K562 (cell line): ENCODE data around the gene DDX54. TPM values are rescaled to one million over a fixed set of nuclear protein-coding genes. Genes with fewer than 3 reads are reported as not detected.

Experiments used
- ATAC-seq: fragments of 200-7000 bp; cut with Tn5 transposase; 3 replicates; pipeline ENCODE4 v1.9.1; 2020; ENCODE audit warnings: moderate library complexity
- BruUV-seq: library from RNA; stranded (reverse); fragments of 400-500 nt; replicated peaks from 2 replicates; lab custom pipeline; 2021; lab: Mats Ljungman, UMichigan
- CTCF ChIA-PET: fragments of 300-600 bp; formaldehyde crosslinking; extraction: SDS; loops from one replicate; lab custom pipeline; 2021; ENCODE audit warnings: low intra/inter-chr PET ratio; lab: Yijun Ruan, JAX
- POLR2A ChIA-PET: fragments of 300-600, 350-650 bp; sonication (Branson Sonifier 250); formaldehyde crosslinking; extraction: SDS; loops from one replicate; lab custom pipeline; 2021; ENCODE audit warnings: antibody characterized with exemption, inconsistent platforms; lab: Yijun Ruan, JAX
- DNase-seq, 4 experiments: peaks; one replicate each; pipeline versions ENCODE4 v3.0.0 to v3.0.0-alpha.2; 2011 to 2018; ENCODE audit warnings: low spot score in 3 of 4, mixed read lengths in 3 of 4; ENCODE audit errors: extremely low read depth in 1 of 4
- FAIRE-seq: peaks from 2 replicates; lab custom pipeline; 2011; peaks lifted over from hg19 to GRCh38; lab: Jason Lieb, UNC
- H2AFZ ChIP-seq: 2 replicates; pipeline ENCODE4 v1.6.0; 2011; ENCODE audit warnings: low read depth, low read length, control low read depth, inconsistent platforms
- H3K27ac ChIP-seq: fragments of 200-600 bp; 3 replicates; pipeline ENCODE4 v1.8.0; 2011; ENCODE audit warnings: low read depth, mild to moderate bottlenecking, control low read depth, inconsistent platforms, low read length, moderate library complexity, mixed read lengths; ENCODE audit errors: extremely low read depth
- H3K27me3 ChIP-seq, 2 experiments: fragments of 300-600 bp in 1 of 2; 2 replicates in 1 of 2; 3 replicates in 1 of 2; pipeline versions ENCODE4 v1.6.0 to v1.8.0; 2011; ENCODE audit warnings: inconsistent platforms in 2 of 2, low read length in 2 of 2, mild to moderate bottlenecking in 1 of 2, mixed read lengths in 1 of 2, moderate library complexity in 1 of 2; ENCODE audit not compliant: control insufficient read depth in 2 of 2, insufficient read depth in 2 of 2
- H3K36me3 ChIP-seq: fragments of 300-600 bp; 3 replicates; pipeline ENCODE4 v1.8.0; 2011; ENCODE audit warnings: mild to moderate bottlenecking, low read length, inconsistent platforms; ENCODE audit not compliant: control insufficient read depth, insufficient read depth
- H3K4me1 ChIP-seq, 2 experiments: fragments of 200-600 bp in 1 of 2; replicated peaks in 1 of 2; 2 replicates in 1 of 2; 3 replicates in 1 of 2; pipeline versions ENCODE4 v1.5.1 to v1.8.0; 2011; ENCODE audit warnings: inconsistent platforms in 2 of 2, low read length in 2 of 2, mild to moderate bottlenecking in 1 of 2, mixed read lengths in 1 of 2, moderate library complexity in 1 of 2; ENCODE audit not compliant: control insufficient read depth in 2 of 2, insufficient read depth in 2 of 2
- H3K4me2 ChIP-seq: 2 replicates; pipeline ENCODE4 v1.6.1; 2011; ENCODE audit warnings: low read length, control low read depth, inconsistent platforms, mixed read lengths; ENCODE audit not compliant: insufficient read depth
- H3K4me3 ChIP-seq: fragments of 200-600 bp; sonication (generic), shearing (Covaris generic); 2 replicates; pipeline ENCODE4 v1.5.1; 2016; ENCODE audit warnings: control low read depth, inconsistent platforms
- H3K79me2 ChIP-seq: fragments of 200-600 bp; 3 replicates; pipeline ENCODE4 v1.8.0; 2011; ENCODE audit warnings: low read length, inconsistent platforms; ENCODE audit not compliant: control insufficient read depth, insufficient read depth
- H3K9ac ChIP-seq, 2 experiments: 2 replicates each; pipeline versions ENCODE4 v1.6.0 to v1.6.1; 2011; ENCODE audit warnings: low read depth in 2 of 2, low read length in 2 of 2, control low read depth in 1 of 2, inconsistent platforms in 1 of 2, mild to moderate bottlenecking in 1 of 2, mixed read lengths in 1 of 2; ENCODE audit not compliant: insufficient read depth in 1 of 2
- H3K9me1 ChIP-seq: one replicate; pipeline ENCODE4 v1.6.0; 2011; ENCODE audit warnings: inconsistent platforms, mild to moderate bottlenecking, low read length, moderate library complexity; ENCODE audit not compliant: control insufficient read depth, insufficient read depth
- H3K9me3 ChIP-seq: replicated peaks from 2 replicates; pipeline ENCODE4 v1.5.1; 2011; ENCODE audit warnings: low read depth, low read length, inconsistent platforms; ENCODE audit not compliant: control insufficient read depth, insufficient read depth
- H4K20me1 ChIP-seq: replicated peaks from 2 replicates; pipeline ENCODE4 v1.6.1; 2011; ENCODE audit warnings: low read length, inconsistent platforms, mixed read lengths; ENCODE audit not compliant: control insufficient read depth, insufficient read depth
- BCOR ChIP-seq: fragments of 450-650 bp; IDR thresholded peaks from 2 replicates; pipeline ENCODE4 v1.6.1; 2016
- BDP1 ChIP-seq: IDR thresholded peaks from 3 replicates; pipeline ENCODE4 v1.6.1; 2011; ENCODE audit not compliant: insufficient read length, insufficient read depth
- CTBP1 ChIP-seq: fragments of 450-650 bp; IDR thresholded peaks from 2 replicates; pipeline ENCODE4 v1.6.1; 2016; ENCODE audit warnings: borderline replicate concordance
- CXXC5 ChIP-seq: fragments of 250-450 bp; sonication (Bioruptor Pico); IDR thresholded peaks from 2 replicates; pipeline ENCODE4 v1.8.0; 2022; ENCODE audit warnings: inconsistent platforms, mild to moderate bottlenecking, moderate library complexity
- FOXP1 ChIP-seq: sonication (generic); formaldehyde crosslinking; IDR thresholded peaks from 2 replicates; pipeline ENCODE4 v1.8.0; 2022; ENCODE audit warnings: mild to moderate bottlenecking, missing genetic modification reagents
- KHSRP ChIP-seq: fragments of 450-650 bp; IDR thresholded peaks from 2 replicates; pipeline ENCODE4 v1.6.1; 2017
- KLF13 ChIP-seq: fragments of 450-650 bp; IDR thresholded peaks from 2 replicates; pipeline ENCODE4 v1.6.1; 2016; ENCODE audit warnings: missing genetic modification characterization, low read depth, mild to moderate bottlenecking, missing compliant biosample characterization, moderate library complexity, borderline replicate concordance
- RBBP5 ChIP-seq: fragments of 200-600 bp; sonication (generic); IDR thresholded peaks from 2 replicates; pipeline ENCODE4 v1.6.1; 2012; ENCODE audit warnings: borderline replicate concordance, mild to moderate bottlenecking, low read length, control low read depth, inconsistent platforms; ENCODE audit not compliant: insufficient read depth, poor library complexity, severe bottlenecking
- TEAD4 ChIP-seq, 2 experiments: sonication (generic) in 1 of 2; formaldehyde crosslinking in 1 of 2; IDR thresholded peaks; 2 replicates each; pipeline versions ENCODE4 v1.6.1 to v1.8.0; 2012 to 2022; ENCODE audit warnings: borderline replicate concordance in 1 of 2, inconsistent platforms in 1 of 2, low read length in 1 of 2, mild to moderate bottlenecking in 1 of 2, missing genetic modification reagents in 1 of 2
- WGBS: fragments of 100-300 bp; shearing (Covaris generic); methylation state at CpG from one replicate; pipeline ENCODE4 v1.1.6; 2016; ENCODE audit warnings: low coverage, mixed read lengths; ENCODE audit not compliant: insufficient coverage; ENCODE audit errors: missing lambda C conversion rate; 5-methylcytosine and 5-hydroxymethylcytosine counted together
- in situ Hi-C: fragments of 300-500 bp; cut with MboI; formaldehyde crosslinking; loops from 4 replicates; pipeline ENCODE4 v1.15.0; 2018; ENCODE audit warnings: inconsistent platforms, mixed read lengths
- intact Hi-C: fragments of 100-400 bp; cut with micrococcal nuclease; formaldehyde crosslinking; loops from 2 replicates; pipeline ENCODE4 v1.14.2; 2022
- polyA plus RNA-seq, 8 experiments: library from polyadenylated mRNA; depleted of rRNA in 4 of 8; stranded (reverse) in 5 of 8; unstranded in 3 of 8; fragments of >200 nt; fragmentation: Nextera tagmentation in 2 of 8; fragmentation: Illumina TruSeq in 1 of 8; extraction: Ambion mirVana in 2 of 8; extraction: Trizol in 1 of 8; gene quantifications; 2 replicates each; pipeline versions ENCODE4 v1.2.1 to v1.2.3, GENCODE V29; 2011 to 2014; ENCODE audit warnings: inconsistent platforms in 1 of 8, missing spikeins in 1 of 8
- total RNA-seq, 7 experiments: library from RNA; depleted of rRNA in 6 of 7; stranded (reverse); fragments of >200 nt in 6 of 7; fragmentation: Illumina TruSeq in 2 of 7; extraction: Trizol in 2 of 7; gene quantifications; 2 replicates each; pipeline versions ENCODE4 v1.2.1 to v1.2.3, GENCODE V29; 2011 to 2021; ENCODE audit warnings: low replicate concordance in 1 of 7
- TF ChIP-seq, protein P1 (sequence below): fragments of 200-800 bp; sonication (Bioruptor generic); IDR thresholded peaks from 2 replicates; pipeline ENCODE4 v1.6.1; 2017; ENCODE audit warnings: missing genetic modification characterization, missing compliant biosample characterization
- TF ChIP-seq, protein P2 (sequence below), 2 experiments: fragments of 450-650 bp; IDR thresholded peaks; 2 replicates each; pipeline ENCODE4 v1.6.1; 2018; ENCODE audit warnings: mild to moderate bottlenecking in 2 of 2, low read depth in 1 of 2; ENCODE audit not compliant: partially characterized antibody in 2 of 2
- TF ChIP-seq, protein P3 (sequence below): fragments of 250-450 bp; sonication (Bioruptor Pico); IDR thresholded peaks from 2 replicates; pipeline ENCODE4 v1.9.0; 2021; ENCODE audit warnings: mild to moderate bottlenecking, inconsistent platforms

DDX54 gene
- total and polyA plus RNA-seq, 9 of the 15 experiments (the other 6 are each of a cell fraction or from before 2014, with no cell fraction given): 1.4 to 135 (median 51.4) TPM

DNA sequence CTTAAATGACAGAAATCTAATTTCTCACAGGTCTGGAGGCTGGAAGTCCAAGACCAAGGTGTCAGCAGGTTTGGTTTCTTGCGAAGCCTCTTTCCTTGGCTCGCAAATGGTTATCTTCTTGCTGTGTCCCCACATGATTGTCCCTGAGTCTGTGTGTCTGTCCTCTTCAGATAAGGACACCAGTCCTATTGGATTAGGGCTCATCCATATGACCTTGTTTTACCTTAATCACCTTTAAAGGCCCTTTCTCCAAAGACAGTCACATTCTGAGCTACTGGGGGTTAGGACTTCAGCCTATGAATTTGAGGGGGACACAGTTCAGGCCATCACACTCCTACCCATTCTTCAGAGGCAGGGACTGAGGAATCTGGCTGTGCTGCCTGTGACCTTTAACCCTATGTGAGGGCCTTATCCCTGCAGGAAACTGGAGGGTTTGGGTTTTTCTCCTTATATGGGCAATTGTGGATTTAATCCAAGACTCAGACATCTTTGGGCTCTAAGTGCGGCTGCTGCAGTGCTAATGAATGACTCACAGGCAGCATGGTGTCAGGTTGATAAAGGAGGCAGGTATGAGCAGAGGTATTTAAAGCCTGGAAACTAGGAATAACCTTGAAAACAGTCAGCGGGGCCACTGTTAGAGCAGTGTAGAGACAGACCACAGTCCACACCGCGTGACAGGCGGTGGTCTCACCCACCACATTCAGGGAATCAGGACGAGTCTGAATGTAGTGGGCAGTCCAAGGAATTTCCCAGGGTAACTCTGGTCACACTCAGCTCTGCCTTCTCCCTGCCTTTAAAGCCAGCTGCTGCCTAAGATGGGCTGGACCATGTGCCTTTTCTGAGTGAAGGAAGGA lies 46.2 kb upstream of the DDX54 start:
- BruUV-seq: no TSS peak
- in situ Hi-C loops (no loop called here), intact Hi-C loops (no loop called here)
- H3K27ac ChIP-seq: peak overlapping the region; percentile 84
- peaks cover 38 to 54% of the 10 kb centered on the region in 2 experiments for H3K4me1 ChIP-seq
- no peaks in the 10 kb centered on the region for H4K20me1 ChIP-seq
- POLR2A ChIA-PET: interaction anchor here (0.5 to 3.3 kb wide), 2 partner anchors 9 to 36 kb away, joined by 4 to 30 read pairs; partner anchors contain the start of gene TPCN1
- peak overlapping the region; percentile 50 to 82 for H3K9ac ChIP-seq
- H3K79me2 ChIP-seq: no peaks in the 10 kb centered on the region
- peaks cover 62% of the 10 kb centered on the region; the same call in 2 of the 3 replicates for H3K36me3 ChIP-seq
- peak; percentile 85 for FAIRE-seq
- peaks cover 9% of the 10 kb centered on the region for H3K9me3 ChIP-seq
- no peaks in the 10 kb centered on the region; a peak in 1 of 5 replicates for H3K27me3 ChIP-seq
- H3K4me3 ChIP-seq: no peak overlapping the region
- peak; percentile 82 for ATAC-seq
- CTCF ChIA-PET: no interaction called here
- H3K4me2 ChIP-seq: peak overlapping the region; percentile 23; the same call in 1 of the 2 replicates
- H3K9me1 ChIP-seq: peaks cover 5% of the 10 kb centered on the region
- 15% methylated on average over 8 of the region's 8 CpGs for WGBS
- no peak overlapping the region for H2AFZ ChIP-seq
- DNase-seq: peak; percentile 39 to 84 (median 53)
- TF ChIP-seq BDP1 (no peak), KLF13 (tag) (peak; percentile 18; the same call in 1 of the 2 replicates), TEAD4 (IDR thresholded peaks at IDR 0.05; ENCODE audit: low read length) (peak; percentile 73), TEAD4 (CRISPR knock-in tag; IDR thresholded peaks at IDR 0.05; ENCODE audit: borderline replicate concordance) (no peak), KHSRP (no peak), FOXP1 (CRISPR knock-in tag) (0 out of 2 replicates have a peak, but pooled peaks have one; percentile 55), CTBP1 (peak; percentile 82), BCOR (peak; percentile 57; the same call in 1 of the 2 replicates), CXXC5 (peak; percentile 54), RBBP5 (peak; percentile 49)
- TF ChIP-seq, protein P1, sequence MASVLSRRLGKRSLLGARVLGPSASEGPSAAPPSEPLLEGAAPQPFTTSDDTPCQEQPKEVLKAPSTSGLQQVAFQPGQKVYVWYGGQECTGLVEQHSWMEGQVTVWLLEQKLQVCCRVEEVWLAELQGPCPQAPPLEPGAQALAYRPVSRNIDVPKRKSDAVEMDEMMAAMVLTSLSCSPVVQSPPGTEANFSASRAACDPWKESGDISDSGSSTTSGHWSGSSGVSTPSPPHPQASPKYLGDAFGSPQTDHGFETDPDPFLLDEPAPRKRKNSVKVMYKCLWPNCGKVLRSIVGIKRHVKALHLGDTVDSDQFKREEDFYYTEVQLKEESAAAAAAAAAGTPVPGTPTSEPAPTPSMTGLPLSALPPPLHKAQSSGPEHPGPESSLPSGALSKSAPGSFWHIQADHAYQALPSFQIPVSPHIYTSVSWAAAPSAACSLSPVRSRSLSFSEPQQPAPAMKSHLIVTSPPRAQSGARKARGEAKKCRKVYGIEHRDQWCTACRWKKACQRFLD (CRISPR knock-in tag): peak; percentile 90
- TF ChIP-seq, protein P2, sequence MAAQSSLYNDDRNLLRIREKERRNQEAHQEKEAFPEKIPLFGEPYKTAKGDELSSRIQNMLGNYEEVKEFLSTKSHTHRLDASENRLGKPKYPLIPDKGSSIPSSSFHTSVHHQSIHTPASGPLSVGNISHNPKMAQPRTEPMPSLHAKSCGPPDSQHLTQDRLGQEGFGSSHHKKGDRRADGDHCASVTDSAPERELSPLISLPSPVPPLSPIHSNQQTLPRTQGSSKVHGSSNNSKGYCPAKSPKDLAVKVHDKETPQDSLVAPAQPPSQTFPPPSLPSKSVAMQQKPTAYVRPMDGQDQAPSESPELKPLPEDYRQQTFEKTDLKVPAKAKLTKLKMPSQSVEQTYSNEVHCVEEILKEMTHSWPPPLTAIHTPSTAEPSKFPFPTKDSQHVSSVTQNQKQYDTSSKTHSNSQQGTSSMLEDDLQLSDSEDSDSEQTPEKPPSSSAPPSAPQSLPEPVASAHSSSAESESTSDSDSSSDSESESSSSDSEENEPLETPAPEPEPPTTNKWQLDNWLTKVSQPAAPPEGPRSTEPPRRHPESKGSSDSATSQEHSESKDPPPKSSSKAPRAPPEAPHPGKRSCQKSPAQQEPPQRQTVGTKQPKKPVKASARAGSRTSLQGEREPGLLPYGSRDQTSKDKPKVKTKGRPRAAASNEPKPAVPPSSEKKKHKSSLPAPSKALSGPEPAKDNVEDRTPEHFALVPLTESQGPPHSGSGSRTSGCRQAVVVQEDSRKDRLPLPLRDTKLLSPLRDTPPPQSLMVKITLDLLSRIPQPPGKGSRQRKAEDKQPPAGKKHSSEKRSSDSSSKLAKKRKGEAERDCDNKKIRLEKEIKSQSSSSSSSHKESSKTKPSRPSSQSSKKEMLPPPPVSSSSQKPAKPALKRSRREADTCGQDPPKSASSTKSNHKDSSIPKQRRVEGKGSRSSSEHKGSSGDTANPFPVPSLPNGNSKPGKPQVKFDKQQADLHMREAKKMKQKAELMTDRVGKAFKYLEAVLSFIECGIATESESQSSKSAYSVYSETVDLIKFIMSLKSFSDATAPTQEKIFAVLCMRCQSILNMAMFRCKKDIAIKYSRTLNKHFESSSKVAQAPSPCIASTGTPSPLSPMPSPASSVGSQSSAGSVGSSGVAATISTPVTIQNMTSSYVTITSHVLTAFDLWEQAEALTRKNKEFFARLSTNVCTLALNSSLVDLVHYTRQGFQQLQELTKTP (IDR thresholded peaks at IDR 0.05; ENCODE audit: low read depth in 1 of 2, partially characterized antibody in 2 of 2): peak in 1 of 2 experiments; percentile 36
- TF ChIP-seq, protein P3, sequence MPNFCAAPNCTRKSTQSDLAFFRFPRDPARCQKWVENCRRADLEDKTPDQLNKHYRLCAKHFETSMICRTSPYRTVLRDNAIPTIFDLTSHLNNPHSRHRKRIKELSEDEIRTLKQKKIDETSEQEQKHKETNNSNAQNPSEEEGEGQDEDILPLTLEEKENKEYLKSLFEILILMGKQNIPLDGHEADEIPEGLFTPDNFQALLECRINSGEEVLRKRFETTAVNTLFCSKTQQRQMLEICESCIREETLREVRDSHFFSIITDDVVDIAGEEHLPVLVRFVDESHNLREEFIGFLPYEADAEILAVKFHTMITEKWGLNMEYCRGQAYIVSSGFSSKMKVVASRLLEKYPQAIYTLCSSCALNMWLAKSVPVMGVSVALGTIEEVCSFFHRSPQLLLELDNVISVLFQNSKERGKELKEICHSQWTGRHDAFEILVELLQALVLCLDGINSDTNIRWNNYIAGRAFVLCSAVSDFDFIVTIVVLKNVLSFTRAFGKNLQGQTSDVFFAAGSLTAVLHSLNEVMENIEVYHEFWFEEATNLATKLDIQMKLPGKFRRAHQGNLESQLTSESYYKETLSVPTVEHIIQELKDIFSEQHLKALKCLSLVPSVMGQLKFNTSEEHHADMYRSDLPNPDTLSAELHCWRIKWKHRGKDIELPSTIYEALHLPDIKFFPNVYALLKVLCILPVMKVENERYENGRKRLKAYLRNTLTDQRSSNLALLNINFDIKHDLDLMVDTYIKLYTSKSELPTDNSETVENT (CRISPR knock-in tag): no peak
